H4 (cell line): ENCODE data around the gene ZHX3. TPM values are rescaled to one million over a fixed set of nuclear protein-coding genes. Genes with fewer than 3 reads are reported as not detected.

Experiments used
- DNase-seq: peaks from one replicate; pipeline ENCODE4 v3.0.0-alpha.2; 2015; ENCODE audit warnings: low spot score
- total RNA-seq: library from RNA; depleted of rRNA; stranded (reverse); fragments of >200 nt; shearing (Covaris generic); gene quantifications from 2 replicates; pipeline ENCODE4 v1.2.3, GENCODE V29; 2014

Gene ZHX3
- total RNA-seq, 1 experiment from 2014 or later = 7.6 TPM

GRCh38 chr20:41170386-41171105 is 147.0 kb downstream of the ZHX3 start:
- no peak for DNase-seq

GRCh38 chr20:41169791-41170351 is 147.7 kb downstream of the ZHX3 start:
- DNase-seq = no peak

GRCh38 chr20:41169162-41169690 is 148.3 kb downstream of the ZHX3 start:
- DNase-seq = no peak

GRCh38 chr20:41168281-41169161 is 149.0 kb downstream of the ZHX3 start:
- no peak for DNase-seq

GRCh38 chr20:41167481-41168253 is 149.9 kb downstream of the ZHX3 start:
- DNase-seq = no peak

GRCh38 chr20:41167118-41167470 is 150.4 kb downstream of the ZHX3 start:
- no peak for DNase-seq

- no peak for DNase-seq
These were observed 151.1 kb downstream of the ZHX3 start for GRCh38 chr20:41166201-41167117.

- DNase-seq = no peak
These were observed 152.3 kb downstream of the ZHX3 start for GRCh38 chr20:41165001-41165882.

- DNase-seq = no peak
These were observed 153.7 kb downstream of the ZHX3 start for GRCh38 chr20:41163821-41164220.

- DNase-seq = no peak
These were observed 155.1 kb downstream of the ZHX3 start for GRCh38 chr20:41162396-41162795.

GRCh38 chr20:41161886-41162285 is 155.6 kb downstream of the ZHX3 start:
- no peak for DNase-seq

- DNase-seq = no peak
These were observed 156.8 kb downstream of the ZHX3 start for GRCh38 chr20:41160686-41161085.

GRCh38 chr20:41159547-41159946 is 158.0 kb downstream of the ZHX3 start:
- DNase-seq = no peak

- DNase-seq = no peak
These were observed 159.4 kb downstream of the ZHX3 start for GRCh38 chr20:41158082-41158625.

GRCh38 chr20:41155261-41155660 is 162.3 kb downstream of the ZHX3 start:
- no peak for DNase-seq

- no peak for DNase-seq
These were observed 162.9 kb downstream of the ZHX3 start for GRCh38 chr20:41154436-41155176.

- DNase-seq = no peak
These were observed 165.3 kb downstream of the ZHX3 start for GRCh38 chr20:41152108-41152757.
